Heart left ventricle (tissue), 16 donors: ENCODE measurements around the gene LHX6. TPM values are rescaled to one million over a fixed set of nuclear protein-coding genes. Genes with fewer than 3 reads are reported as not detected.

Source experiments
- ATAC-seq, 4 donors: fragments of 200-7000 bp; cut with Tn5 transposase; one replicate each; pipeline ENCODE4 v1.9.1; 2020 to 2022; ENCODE audit warnings: moderate library complexity in 4 of 4, mild to moderate bottlenecking in 3 of 4, moderate number of reproducible peaks in 1 of 4
- DNase-seq, 5 donors: peaks; one replicate each; pipeline ENCODE4 v3.0.0-alpha.2; 2020
- H3K27ac ChIP-seq, 12 donors: fragments of 200-600 bp; sonication (generic) in 4 of 12; one replicate each; pipeline versions ENCODE4 v1.5.0 to v1.8.0; 2016 to 2022; ENCODE audit warnings: mild to moderate bottlenecking in 2 of 12
- H3K27me3 ChIP-seq, 9 donors: fragments of 200-600 bp; sonication (generic) in 2 of 9; one replicate each; pipeline versions ENCODE4 v1.5.1 to v1.8.0; 2016 to 2022; ENCODE audit warnings: mild to moderate bottlenecking in 3 of 9
- H3K36me3 ChIP-seq, 9 donors: fragments of 200-600 bp; sonication (generic) in 2 of 9; one replicate each; pipeline versions ENCODE4 v1.5.0 to v1.8.0; 2018 to 2022; ENCODE audit warnings: mild to moderate bottlenecking in 2 of 9
- H3K4me1 ChIP-seq, 12 donors: fragments of 200-600 bp; sonication (generic) in 4 of 12; one replicate each; pipeline versions ENCODE4 v1.5.0 to v1.8.0; 2016 to 2022; ENCODE audit warnings: mild to moderate bottlenecking in 3 of 12
- H3K4me3 ChIP-seq, 12 donors: fragments of 200-600 bp; sonication (generic) in 4 of 12; one replicate each; pipeline versions ENCODE4 v1.5.0 to v1.8.0; 2017 to 2022; ENCODE audit warnings: mild to moderate bottlenecking in 9 of 12, moderate library complexity in 4 of 12
- H3K9me3 ChIP-seq, 12 donors: fragments of 200-600 bp; sonication (generic) in 4 of 12; one replicate each; pipeline versions ENCODE4 v1.5.0 to v1.8.0; 2016 to 2022; ENCODE audit warnings: mild to moderate bottlenecking in 1 of 12
- CTCF ChIP-seq, 12 donors: fragments of 200-600 bp; sonication (generic) in 4 of 12; IDR thresholded peaks; one replicate each; pipeline versions ENCODE4 v1.5.0 to v1.8.0; 2018 to 2022; ENCODE audit warnings: antibody characterized with exemption in 12 of 12, mild to moderate bottlenecking in 5 of 12
- POLR2A ChIP-seq, 2 donors: fragments of 450-650 bp; IDR thresholded peaks; one replicate each; pipeline ENCODE4 v1.6.1; 2017; ENCODE audit warnings: antibody characterized with exemption in 2 of 2, mild to moderate bottlenecking in 2 of 2, moderate library complexity in 2 of 2
- WGBS, 4 donors: extraction: QIAGEN DNeasy Blood & Tissue Kit in 2 of 4; methylation state at CpG; one replicate each; pipeline versions ENCODE4 v1.1.5 to v1.1.7; 2013 to 2018; 5-methylcytosine and 5-hydroxymethylcytosine counted together
- intact Hi-C, 10 donors: fragments of 100-400 bp; cut with DNase I; formaldehyde crosslinking; loops; one replicate each; pipeline versions ENCODE4 v1.11.1 to v1.14.2; 2022
- polyA plus RNA-seq, 2 donors: library from polyadenylated mRNA; stranded (reverse); fragments of 200-250 nt; gene quantifications; one replicate each; pipeline ENCODE4 v1.2.3, GENCODE V29; 2013
- total RNA-seq, 9 donors: library from RNA; depleted of rRNA in 2 of 9; stranded (reverse); fragments of >200 nt in 2 of 9; fragmentation: NEBNext Ultra II Directional in 3 of 9; extraction: Animal tissue kit (Norgen Biotek cat#: 25700) in 3 of 9; gene quantifications; one replicate each; pipeline versions ENCODE4 v1.1.0 to v1.2.4, GENCODE V29; 2016 to 2023
- donor health status: ischemic (EF 13 %, LVEDD 7.1; RV severe dilation, severe dysfunction).
- donor health status: healthy with polysubstance abuse.
- donor health status: DM: no; HTN: yes; CAD: no.
- donor health status: DM: no; HTN: no; CAD: no.
- donor health status: ischemic (EF 25% LVEDD 6.9; RV normal size, moderate dysfunction).
- donor health status: ischemic (EF 25% LVEDD 5.7; RV mildly dilated, moderate dysfunction).
- donor health status: healthy.
- donor health status: DM: yes; HTN: yes; CAD: no.
- donor health status: ischemic (EF 35%, LVEDD 5.7; RV mildly dilated, moderate dysfunction).
- donor health status: nonischemic (EF 11% LVEDD 7.7; RV severe dilation, severe dysfunction).
- donor health status: DM: yes; HTN: yes; CAD: no.
- donor health status: PGD.
- donor health status: ischemic (EF 29% LVEDD 5.4; RV normal size, mild dysfunction).
- donor health status: nonischemic (EF 23%, LVEDD 6.1; RV moderate dilation, normal function).

Gene LHX6
- total and polyA plus RNA-seq, 11 donors: 2.9 to 11.2 (median 6.5) TPM

GRCh38 chr9:122264360-122265148 is 35.8 kb upstream of the LHX6 start, which contains the start of the genes MRRF and RBM18:
MRRF (plus strand) TSS chr9:122264882; CDS start chr9:122270892, 6,010 bp downstream.
RBM18 (minus strand) TSS chr9:122264840; CDS start chr9:122261492, 3,348 bp downstream.
- intact Hi-C loops: loop anchor here in 8 of 10 donors (2.0 to 10.0 kb wide), 8 partner anchors 80 to 140 kb away; partner anchors contain the start of genes MORN5 (in 3 of the 8) and NDUFA8 (in 3 of the 8)
- peak; percentile 76 to 93 (median 90) for ATAC-seq
- peaks cover 19 to 61% (median 44%) of the 10 kb centered on the region in 12 donors for H3K4me1 ChIP-seq

DNA sequence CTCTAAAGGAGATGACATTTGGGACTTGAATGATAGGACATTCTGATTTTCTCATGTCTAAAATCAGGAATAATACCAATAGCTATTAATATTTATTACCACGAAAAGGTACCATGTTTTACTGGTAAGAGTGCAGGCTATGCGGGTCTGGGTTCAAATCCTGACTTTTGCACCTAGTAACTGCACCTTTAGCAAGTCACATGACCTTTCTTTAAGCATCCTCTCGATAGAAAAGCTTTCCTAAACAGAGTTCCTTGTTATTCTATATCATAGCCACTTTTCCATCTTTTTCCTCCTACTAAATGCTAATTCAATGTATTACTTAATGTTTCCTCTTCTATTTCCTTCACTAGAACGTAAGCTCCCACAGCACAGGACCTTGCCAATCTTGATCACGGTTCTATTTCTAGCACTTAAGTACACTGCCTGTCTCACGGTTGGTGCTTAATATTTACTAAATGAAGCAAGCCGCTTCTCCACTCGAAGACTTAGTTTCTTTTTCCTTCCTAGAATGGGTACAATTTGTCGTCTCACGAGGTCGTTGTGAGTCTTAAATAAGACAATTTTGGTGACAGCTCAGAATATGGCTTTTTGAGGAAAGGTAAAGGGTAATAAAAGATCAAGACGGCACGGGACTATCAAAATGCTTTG is 35.1 kb upstream of the LHX6 start:
- intact Hi-C loops: loop anchor here in 6 of 10 donors (2.0 to 10.0 kb wide), 7 partner anchors 81 to 139 kb away; partner anchors contain the start of genes MORN5 (in 3 of the 6) and NDUFA8 (in 3 of the 6)
- H3K4me3 ChIP-seq: peak overlapping the region; percentile 52 to 77 (median 72)
- no peaks in the 10 kb centered on the region for H3K9me3 ChIP-seq
- TF ChIP-seq POLR2A (IDR thresholded peaks at IDR 0.05) (no peak), CTCF (IDR thresholded peaks at IDR 0.05) (no peak)
- H3K27me3 ChIP-seq: no peaks in the 10 kb centered on the region
- ATAC-seq (peak in 3 of 4 donors; percentile 30 to 50 (median 48)), DNase-seq (no peak)
- WGBS, 4 donors: 10 to 14% (median 13%) methylated on average over 13 of the region's 13 CpGs
- peaks cover 0 to 28% (median 22%) of the 10 kb centered on the region in 9 donors for H3K36me3 ChIP-seq
- H3K4me1 ChIP-seq: peaks cover 19 to 61% (median 44%) of the 10 kb centered on the region in 12 donors
- H3K27ac ChIP-seq: peak overlapping the region; percentile 78 to 97 (median 94)

More at GRCh38 chr9:122264360-122265148, 35.8 kb upstream of the LHX6 start, which contains the start of the genes MRRF and RBM18:
- Histone ChIP-seq H3K9me3 (no peaks in the 10 kb centered on the region), H3K36me3 (peaks cover 0 to 21% (median 15%) of the 10 kb centered on the region in 9 donors), H3K27me3 (no peaks in the 10 kb centered on the region), H3K27ac (peak within 1 kb of the TSS; percentile 78 to 97 (median 94)), H3K4me3 (peak within 1 kb of the TSS; percentile 52 to 77 (median 72))
- TF ChIP-seq CTCF (IDR thresholded peaks at IDR 0.05) (peak in 1 of 12 donors; percentile 7), POLR2A (IDR thresholded peaks at IDR 0.05) (peak in 1 of 2 donors; percentile 74)
- WGBS, 4 donors: 0% methylated on average over 9 to 60 of the region's 60 CpGs
- DNase-seq: peak; percentile 92 to 95 (median 93)

DNA sequence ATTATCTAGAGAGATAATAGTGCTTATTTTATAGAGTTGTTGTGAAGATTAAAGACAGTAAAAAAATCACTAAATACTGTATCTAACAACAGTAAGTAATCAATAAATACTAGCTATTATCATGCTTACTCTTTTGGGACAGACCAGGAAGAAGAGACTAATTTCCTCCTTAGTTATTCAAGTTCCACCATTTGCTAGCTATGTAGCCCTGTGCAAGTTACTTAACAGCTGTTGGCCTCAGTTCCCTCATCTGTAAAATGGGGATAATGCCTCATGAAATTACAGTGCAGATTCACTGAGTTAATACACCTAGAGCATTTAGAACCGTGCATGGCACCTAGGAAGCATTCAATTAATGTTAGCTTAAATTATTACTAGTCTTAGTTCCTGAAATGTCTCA is 33.3 kb upstream of the LHX6 start:
- H3K27me3 ChIP-seq: no peaks in the 10 kb centered on the region
- H3K27ac ChIP-seq: peak overlapping the region in 6 of 12 donors; percentile 17 to 97 (median 20)
- no peak overlapping the region for H3K4me3 ChIP-seq
- WGBS, 4 donors: 88 to 96% (median 91%) methylated on average over 1 of the region's 1 CpG
- no peak for TF ChIP-seq CTCF (IDR thresholded peaks at IDR 0.05)
- no peak for TF ChIP-seq POLR2A (IDR thresholded peaks at IDR 0.05)
- DNase-seq (no peak), ATAC-seq (no peak)
- peaks cover 0 to 44% (median 38%) of the 10 kb centered on the region in 9 donors for H3K36me3 ChIP-seq
- no peaks in the 10 kb centered on the region for H3K9me3 ChIP-seq
- intact Hi-C loops: loop anchor here in 5 of 10 donors (5.0 to 10.0 kb wide), 5 partner anchors 83 to 137 kb away; partner anchors contain the start of genes MORN5 (in 2 of the 5) and NDUFA8 (in 2 of the 5)
- peaks cover 19 to 52% (median 42%) of the 10 kb centered on the region in 12 donors for H3K4me1 ChIP-seq
